Neural progenitor cell (in vitro differentiated cells): ENCODE data around the gene VSTM4. TPM values are rescaled to one million over a fixed set of nuclear protein-coding genes. Genes with fewer than 3 reads are reported as not detected.

Experiments used
- DNase-seq: peaks from one replicate; pipeline ENCODE4 v3.0.0-alpha.2; 2016; ENCODE audit warnings: low spot score
- H2AFZ ChIP-seq: fragments of 200-600 bp; sonication (generic); replicated peaks from 2 replicates; pipeline ENCODE4 v1.6.1; 2016; ENCODE audit warnings: antibody characterized with exemption
- H3F3A ChIP-seq: fragments of 200-600 bp; sonication (generic); 2 replicates; pipeline ENCODE4 v1.6.1; 2016; ENCODE audit warnings: antibody characterized with exemption, low read depth
- H3K27ac ChIP-seq: fragments of 200-600 bp; sonication (generic); 2 replicates; pipeline ENCODE4 v1.5.1; 2016; ENCODE audit warnings: mild to moderate bottlenecking
- H3K27me3 ChIP-seq: fragments of 200-600 bp; sonication (generic); 2 replicates; pipeline ENCODE4 v1.6.1; 2016; ENCODE audit warnings: mild to moderate bottlenecking, moderate library complexity
- H3K36me3 ChIP-seq: fragments of 200-600 bp; sonication (generic); 2 replicates; pipeline ENCODE4 v1.5.1; 2016
- H3K4me1 ChIP-seq: fragments of 200-600 bp; sonication (generic); 2 replicates; pipeline ENCODE4 v1.6.1; 2016; ENCODE audit warnings: mixed run types
- H3K4me2 ChIP-seq: fragments of 200-600 bp; sonication (generic); 2 replicates; pipeline ENCODE4 v1.6.1; 2016
- H3K4me3 ChIP-seq: fragments of 200-600 bp; sonication (generic); 2 replicates; pipeline ENCODE4 v1.5.1; 2016
- H3K79me2 ChIP-seq: fragments of 200-600 bp; sonication (generic); 2 replicates; pipeline ENCODE4 v1.6.1; 2016; ENCODE audit warnings: low read depth
- H3K9ac ChIP-seq: fragments of 200-600 bp; sonication (generic); 2 replicates; pipeline ENCODE4 v1.6.1; 2016
- H3K9me3 ChIP-seq: fragments of 200-600 bp; sonication (generic); 2 replicates; pipeline ENCODE4 v1.5.1; 2016; ENCODE audit warnings: low read depth
- H4K20me1 ChIP-seq: fragments of 200-600 bp; sonication (generic); 2 replicates; pipeline ENCODE4 v1.6.1; 2016; ENCODE audit warnings: low read depth
- H3K27ac Mint-ChIP-seq: 3 replicates; pipeline ENCODE4 v1.8.0; 2021; ENCODE audit warnings: mixed read lengths
- H3K27me3 Mint-ChIP-seq: 2 replicates; pipeline ENCODE4 v1.8.0; 2022; ENCODE audit warnings: low read depth, mild to moderate bottlenecking, inconsistent platforms, moderate library complexity, mixed read lengths; ENCODE audit not compliant: insufficient read depth
- H3K36me3 Mint-ChIP-seq: 3 replicates; pipeline ENCODE4 v1.8.0; 2021; ENCODE audit warnings: mixed read lengths
- H3K4me1 Mint-ChIP-seq: 3 replicates; pipeline ENCODE4 v1.8.0; 2021; ENCODE audit warnings: mixed read lengths
- H3K4me3 Mint-ChIP-seq: 3 replicates; pipeline ENCODE4 v1.8.0; 2021; ENCODE audit warnings: mild to moderate bottlenecking, moderate library complexity, mixed read lengths
- H3K9me3 Mint-ChIP-seq: 3 replicates; pipeline ENCODE4 v1.8.0; 2020; ENCODE audit warnings: mixed read lengths
- EZH2 ChIP-seq: fragments of 200-600 bp; sonication (generic); IDR thresholded peaks from 2 replicates; pipeline ENCODE4 v1.6.1; 2017; ENCODE audit warnings: antibody characterized with exemption, mild to moderate bottlenecking, moderate library complexity
- EZH2phosphoT487 ChIP-seq: fragments of 200-600 bp; sonication (generic); IDR thresholded peaks from 2 replicates; pipeline ENCODE4 v1.6.1; 2017; ENCODE audit warnings: antibody characterized with exemption
- total RNA-seq: library from RNA; depleted of rRNA; stranded (reverse); fragments of >200 nt; gene quantifications from 2 replicates; pipeline ENCODE4 v1.2.3, GENCODE V29; 2015; ENCODE audit warnings: low replicate concordance
- TF ChIP-seq, protein P1 (sequence below): fragments of 200-600 bp; sonication (generic); IDR thresholded peaks from 2 replicates; pipeline ENCODE4 v1.5.1; 2017; ENCODE audit warnings: antibody characterized with exemption, mild to moderate bottlenecking

VSTM4 gene
- total RNA-seq, 1 donor from 2014 or later = 0.92 TPM

DNA sequence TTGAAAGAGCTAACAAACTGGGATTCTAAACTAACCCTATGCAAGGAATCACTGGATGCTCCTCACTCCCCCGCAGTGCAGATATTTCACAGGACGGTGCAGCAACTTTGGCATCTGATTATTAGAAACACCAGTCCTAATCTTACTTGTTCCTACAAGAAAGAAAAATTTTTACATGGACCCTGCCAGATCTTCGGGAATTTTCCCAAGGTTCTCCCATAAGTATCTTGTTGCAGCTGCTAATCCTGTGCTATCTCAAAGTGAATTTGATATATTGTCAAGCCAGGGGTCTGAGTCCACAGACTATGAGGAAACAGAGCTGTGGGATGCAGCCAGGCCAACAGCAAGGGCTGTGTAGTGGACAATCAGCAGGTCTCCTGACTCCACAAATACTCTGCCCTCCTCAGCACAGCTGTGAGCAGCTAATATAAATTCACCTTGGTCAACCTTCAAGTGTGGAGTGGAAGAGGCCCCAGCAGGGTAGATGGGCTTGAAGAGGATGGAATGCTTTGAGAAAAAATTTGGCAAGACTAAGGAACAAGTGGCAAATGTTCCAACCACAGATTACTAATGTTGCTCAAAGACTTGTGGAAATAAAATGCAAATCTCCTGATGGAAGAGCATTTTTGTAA lies 25.6 kb downstream of the VSTM4 start:
- Histone ChIP-seq H4K20me1 (no peaks in the 10 kb centered on the region), H3K27ac (no peak overlapping the region), H3K9me3 (no peaks in the 10 kb centered on the region), H3F3A (no peaks in the 10 kb centered on the region), H3K4me3 (no peak overlapping the region), H3K9ac (no peak overlapping the region), H3K27me3 (no peaks in the 10 kb centered on the region), H3K36me3 (no peaks in the 10 kb centered on the region), H2AFZ (no peak overlapping the region), H3K79me2 (no peaks in the 10 kb centered on the region), H3K4me1 (no peaks in the 10 kb centered on the region), H3K4me2 (no peak overlapping the region)
- H3K36me3 Mint-ChIP-seq = peaks cover 6% of the 10 kb centered on the region
- peaks cover 15% of the 10 kb centered on the region for H3K4me1 Mint-ChIP-seq
- TF ChIP-seq EZH2 = no peak
- TF ChIP-seq, protein P1, sequence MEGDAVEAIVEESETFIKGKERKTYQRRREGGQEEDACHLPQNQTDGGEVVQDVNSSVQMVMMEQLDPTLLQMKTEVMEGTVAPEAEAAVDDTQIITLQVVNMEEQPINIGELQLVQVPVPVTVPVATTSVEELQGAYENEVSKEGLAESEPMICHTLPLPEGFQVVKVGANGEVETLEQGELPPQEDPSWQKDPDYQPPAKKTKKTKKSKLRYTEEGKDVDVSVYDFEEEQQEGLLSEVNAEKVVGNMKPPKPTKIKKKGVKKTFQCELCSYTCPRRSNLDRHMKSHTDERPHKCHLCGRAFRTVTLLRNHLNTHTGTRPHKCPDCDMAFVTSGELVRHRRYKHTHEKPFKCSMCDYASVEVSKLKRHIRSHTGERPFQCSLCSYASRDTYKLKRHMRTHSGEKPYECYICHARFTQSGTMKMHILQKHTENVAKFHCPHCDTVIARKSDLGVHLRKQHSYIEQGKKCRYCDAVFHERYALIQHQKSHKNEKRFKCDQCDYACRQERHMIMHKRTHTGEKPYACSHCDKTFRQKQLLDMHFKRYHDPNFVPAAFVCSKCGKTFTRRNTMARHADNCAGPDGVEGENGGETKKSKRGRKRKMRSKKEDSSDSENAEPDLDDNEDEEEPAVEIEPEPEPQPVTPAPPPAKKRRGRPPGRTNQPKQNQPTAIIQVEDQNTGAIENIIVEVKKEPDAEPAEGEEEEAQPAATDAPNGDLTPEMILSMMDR = no peak
- no peak for TF ChIP-seq EZH2phosphoT487
- peaks cover 2% of the 10 kb centered on the region for H3K27me3 Mint-ChIP-seq
- no peak overlapping the region for H3K4me3 Mint-ChIP-seq
- H3K27ac Mint-ChIP-seq = no peak overlapping the region
- no peak for DNase-seq
- H3K9me3 Mint-ChIP-seq = peaks cover 24% of the 10 kb centered on the region

DNA sequence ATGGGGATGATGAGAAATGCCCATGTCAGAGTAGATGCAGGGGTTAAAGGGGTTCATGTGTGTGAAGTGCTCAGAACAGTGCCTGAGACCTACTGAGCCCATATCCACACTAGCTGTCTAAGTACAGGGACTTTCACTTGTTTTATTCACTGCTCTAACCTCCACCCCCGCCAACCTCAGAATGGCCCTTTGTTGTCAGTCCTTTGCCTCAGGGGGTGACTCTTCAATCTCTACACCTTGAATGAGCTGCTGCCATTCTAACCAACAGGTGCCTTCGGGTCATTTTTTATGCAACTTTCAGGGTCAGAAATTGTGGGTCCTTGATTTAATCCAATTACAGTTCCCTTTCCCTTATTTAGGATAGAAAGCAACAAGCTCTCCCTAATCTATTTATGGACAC lies 26.2 kb downstream of the VSTM4 start:
- H3K27me3 Mint-ChIP-seq = peaks cover 2% of the 10 kb centered on the region
- H3F3A ChIP-seq = no peaks in the 10 kb centered on the region
- H3K36me3 Mint-ChIP-seq = peaks cover 6% of the 10 kb centered on the region
- no peaks in the 10 kb centered on the region for H3K79me2 ChIP-seq
- no peak overlapping the region for H3K27ac Mint-ChIP-seq
- H3K9me3 ChIP-seq = no peaks in the 10 kb centered on the region
- no peak overlapping the region for H3K4me3 ChIP-seq
- no peak overlapping the region for H2AFZ ChIP-seq
- no peak overlapping the region for H3K4me2 ChIP-seq
- H3K27ac ChIP-seq = no peak overlapping the region
- no peaks in the 10 kb centered on the region for H3K36me3 ChIP-seq
- H3K4me1 Mint-ChIP-seq = peaks cover 14% of the 10 kb centered on the region
- peaks cover under 1% of the 10 kb centered on the region for H3K4me1 ChIP-seq
- peaks cover 26% of the 10 kb centered on the region for H3K9me3 Mint-ChIP-seq
- no peak overlapping the region for H3K9ac ChIP-seq
- TF ChIP-seq EZH2phosphoT487 (no peak), EZH2 (no peak)
- TF ChIP-seq, protein P1 = no peak
- no peak overlapping the region for H3K4me3 Mint-ChIP-seq
- no peaks in the 10 kb centered on the region for H4K20me1 ChIP-seq
- no peaks in the 10 kb centered on the region for H3K27me3 ChIP-seq
- DNase-seq = no peak

DNA sequence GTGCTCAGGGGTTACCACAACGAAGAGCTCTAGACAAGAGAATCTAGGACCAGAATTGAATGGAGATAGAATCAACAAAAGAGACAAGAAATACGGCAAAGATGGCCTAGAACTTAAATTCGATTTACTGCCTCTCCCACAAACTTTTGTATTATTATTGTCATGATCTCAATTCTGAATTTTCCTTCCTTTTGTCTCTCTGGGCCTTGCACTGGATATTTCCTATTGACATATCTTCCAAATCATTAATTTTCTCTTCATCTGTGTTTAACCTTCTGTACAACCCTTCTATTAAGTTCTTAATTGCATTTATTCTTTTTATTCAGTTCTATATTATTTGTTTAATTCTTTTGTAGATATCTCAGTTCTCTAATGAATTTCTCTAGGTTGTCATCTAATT lies 28.4 kb downstream of the VSTM4 start:
- Histone ChIP-seq H3K9ac (no peak overlapping the region), H3F3A (peaks cover 18% of the 10 kb centered on the region), H4K20me1 (no peaks in the 10 kb centered on the region), H3K4me2 (no peak overlapping the region), H3K27me3 (no peaks in the 10 kb centered on the region), H3K36me3 (no peaks in the 10 kb centered on the region), H3K4me3 (no peak overlapping the region), H3K79me2 (no peaks in the 10 kb centered on the region), H2AFZ (no peak overlapping the region), H3K27ac (no peak overlapping the region), H3K9me3 (no peaks in the 10 kb centered on the region), H3K4me1 (peaks cover 23% of the 10 kb centered on the region)
- Mint-ChIP-seq H3K4me1 (peaks cover 34% of the 10 kb centered on the region), H3K27me3 (peaks cover 5% of the 10 kb centered on the region), H3K27ac (no peak overlapping the region), H3K4me3 (no peak overlapping the region), H3K9me3 (peaks cover 26% of the 10 kb centered on the region), H3K36me3 (peaks cover 6% of the 10 kb centered on the region)
- TF ChIP-seq, protein P1 = no peak
- TF ChIP-seq EZH2 (no peak), EZH2phosphoT487 (no peak)
- no peak for DNase-seq
